Measurements from ENCODE around the gene MT1X.
"Not testable (repeated sequence)": the region's sequence is repeated elsewhere in the genome, so short reads cannot be mapped to it uniquely, and the experiment has no call there.

GRCh38 chr16:56717532-56717931 is 35.3 kb downstream of the MT1X start:
- not testable (repeated sequence) for TF ChIP-seq CTCF (IDR thresholded peaks at IDR 0.05; ENCODE audit: borderline replicate concordance, extremely low read depth, low read length, poor library complexity, severe bottlenecking); EZH2 (IDR thresholded peaks at IDR 0.05; ENCODE audit: borderline replicate concordance, low read depth, low read length, severe bottlenecking)
